Esophagus squamous epithelium (tissue), 5 donors: Measurements from ENCODE around the gene GSG1L. TPM values are rescaled to one million over a fixed set of nuclear protein-coding genes. Genes with fewer than 3 reads are reported as not detected.

Experiments used
- DNase-seq: peaks from one replicate; lab custom pipeline; 2025; lab: John Stamatoyannopoulos, UW
- H3K27ac ChIP-seq, 4 donors: fragments of 200-600 bp; sonication (generic); one replicate each; pipeline ENCODE4 v1.5.1; 2016 to 2019; ENCODE audit warnings: mild to moderate bottlenecking in 1 of 4
- H3K27me3 ChIP-seq, 4 donors: fragments of 200-600 bp; sonication (generic); 1 replicate in 3 of 4; 2 replicates in 1 of 4; pipeline versions ENCODE4 v1.5.1 to v1.6.0; 2017 to 2021; ENCODE audit warnings: antibody characterized with exemption in 1 of 4
- H3K36me3 ChIP-seq, 3 donors: fragments of 200-600 bp; sonication (generic); one replicate each; pipeline ENCODE4 v1.5.1; 2016 to 2019
- H3K4me1 ChIP-seq, 3 donors: fragments of 200-600 bp; sonication (generic); one replicate each; pipeline ENCODE4 v1.5.1; 2017 to 2019
- H3K4me3 ChIP-seq, 4 donors: fragments of 200-600 bp; sonication (generic); 1 replicate in 3 of 4; 2 replicates in 1 of 4; pipeline ENCODE4 v1.5.1; 2016 to 2019; ENCODE audit warnings: mild to moderate bottlenecking in 2 of 4, moderate library complexity in 1 of 4
- H3K9me3 ChIP-seq, 3 donors: fragments of 200-600 bp; sonication (generic); one replicate each; pipeline ENCODE4 v1.5.1; 2016 to 2019
- CTCF ChIP-seq, 6 experiments: fragments of 450-650 bp in 4 of 6; fragments of 200-600 bp in 2 of 6; sonication (generic) in 2 of 6; IDR thresholded peaks; one replicate each; pipeline ENCODE4 v1.5.1; 2016 to 2019; ENCODE audit warnings: antibody characterized with exemption in 6 of 6, mild to moderate bottlenecking in 4 of 6, moderate library complexity in 4 of 6
- POLR2A ChIP-seq, 4 donors: fragments of 450-650 bp; IDR thresholded peaks; one replicate each; pipeline ENCODE4 v1.6.1; 2017; ENCODE audit warnings: antibody characterized with exemption in 4 of 4, mild to moderate bottlenecking in 4 of 4, moderate library complexity in 3 of 4
- WGBS, 2 donors: methylation state at CpG; one replicate each; pipeline ENCODE4 v1.1.5; 2018; 5-methylcytosine and 5-hydroxymethylcytosine counted together
- intact Hi-C: fragments of 100-400 bp; cut with DNase I; formaldehyde crosslinking; loops from one replicate; pipeline ENCODE4 v1.15.0; 2022
- total RNA-seq, 4 donors: library from RNA; depleted of rRNA; stranded (reverse); fragments of >200 nt; gene quantifications; one replicate each; pipeline ENCODE4 v1.1.0, GENCODE V29; 2016
- donor health status: DM: yes; HTN: yes; CAD: no.

Gene GSG1L
- total RNA-seq, 4 donors from 2014 or later: under 0.01 to 0.21 TPM; not detected in 2

- 57 to 70% methylated on average over 4 to 11 of the region's 16 CpGs for WGBS, 2 donors
- Histone ChIP-seq H3K27me3 (no peaks in the 10 kb centered on the region), H3K4me3 (no peak overlapping the region), H3K27ac (no peak overlapping the region), H3K9me3 (no peaks in the 10 kb centered on the region), H3K36me3 (no peaks in the 10 kb centered on the region), H3K4me1 (no peaks in the 10 kb centered on the region)
- DNase-seq: no peak
- TF ChIP-seq CTCF (IDR thresholded peaks at IDR 0.05) (no peak), POLR2A (IDR thresholded peaks at IDR 0.05) (no peak)
- intact Hi-C loops: loop anchor here (10.0 kb wide), 1 partner anchor 58 kb away; no protein-coding TSS in a partner anchor
Observed at GRCh38 chr16:27786221-27786922, 277.1 kb downstream of the GSG1L start.

GRCh38 chr16:27785307-27785678 is 278.2 kb downstream of the GSG1L start:
- intact Hi-C loops: loop anchor here (10.0 kb wide), 1 partner anchor 60 kb away; no protein-coding TSS in a partner anchor
- no peaks in the 10 kb centered on the region for H3K36me3 ChIP-seq
- TF ChIP-seq POLR2A (IDR thresholded peaks at IDR 0.05) (no peak), CTCF (IDR thresholded peaks at IDR 0.05) (no peak)
- H3K27me3 ChIP-seq: no peaks in the 10 kb centered on the region
- no peak overlapping the region for H3K27ac ChIP-seq
- H3K9me3 ChIP-seq: no peaks in the 10 kb centered on the region
- peaks cover 0 to 1% (median 0%) of the 10 kb centered on the region in 3 donors for H3K4me1 ChIP-seq
- H3K4me3 ChIP-seq: no peak overlapping the region
- no peak for DNase-seq
- 87 to 89% methylated on average over 7 of the region's 7 CpGs for WGBS, 2 donors

- no peaks in the 10 kb centered on the region for H3K36me3 ChIP-seq
- 58 to 79% methylated on average over 2 to 7 of the region's 20 CpGs for WGBS, 2 donors
- no peak overlapping the region for H3K27ac ChIP-seq
- H3K9me3 ChIP-seq: no peaks in the 10 kb centered on the region
- intact Hi-C loops: loop anchor here (10.0 kb wide), 1 partner anchor 60 kb away; no protein-coding TSS in a partner anchor
- DNase-seq: no peak
- H3K4me1 ChIP-seq: peaks cover 0 to 8% (median 0%) of the 10 kb centered on the region in 3 donors
- TF ChIP-seq CTCF (IDR thresholded peaks at IDR 0.05) (no peak), POLR2A (IDR thresholded peaks at IDR 0.05) (no peak)
- H3K27me3 ChIP-seq: no peaks in the 10 kb centered on the region
- H3K4me3 ChIP-seq: no peak overlapping the region
Observed at GRCh38 chr16:27784351-27785306, 278.9 kb downstream of the GSG1L start.

GRCh38 chr16:27781981-27782880 is 281.3 kb downstream of the GSG1L start:
- TF ChIP-seq CTCF (IDR thresholded peaks at IDR 0.05): no peak
- Histone ChIP-seq H3K4me1 (peaks cover 0 to 12% (median 0%) of the 10 kb centered on the region in 3 donors), H3K36me3 (peaks cover 0 to 22% (median 0%) of the 10 kb centered on the region in 3 donors), H3K27ac (no peak overlapping the region), H3K9me3 (no peaks in the 10 kb centered on the region), H3K4me3 (no peak overlapping the region), H3K27me3 (no peaks in the 10 kb centered on the region)
- intact Hi-C loops: loop anchor here (10.0 kb wide), 1 partner anchor 63 kb away; no protein-coding TSS in a partner anchor
- 51 to 64% methylated on average over 10 to 11 of the region's 19 CpGs for WGBS, 2 donors
- DNase-seq: no peak
